NCI-H748 treated with DMSO at 0.1 percent for 48 hours (cell line): ENCODE results near the gene FBRS.
"Not testable (repeated sequence)": the region's sequence is repeated elsewhere in the genome, so short reads cannot be mapped to it uniquely, and the experiment has no call there.

Experiments used
- DNase-seq: peaks from one replicate; lab custom pipeline; 2025; lab: John Stamatoyannopoulos, UW

Gene FBRS

DNA sequence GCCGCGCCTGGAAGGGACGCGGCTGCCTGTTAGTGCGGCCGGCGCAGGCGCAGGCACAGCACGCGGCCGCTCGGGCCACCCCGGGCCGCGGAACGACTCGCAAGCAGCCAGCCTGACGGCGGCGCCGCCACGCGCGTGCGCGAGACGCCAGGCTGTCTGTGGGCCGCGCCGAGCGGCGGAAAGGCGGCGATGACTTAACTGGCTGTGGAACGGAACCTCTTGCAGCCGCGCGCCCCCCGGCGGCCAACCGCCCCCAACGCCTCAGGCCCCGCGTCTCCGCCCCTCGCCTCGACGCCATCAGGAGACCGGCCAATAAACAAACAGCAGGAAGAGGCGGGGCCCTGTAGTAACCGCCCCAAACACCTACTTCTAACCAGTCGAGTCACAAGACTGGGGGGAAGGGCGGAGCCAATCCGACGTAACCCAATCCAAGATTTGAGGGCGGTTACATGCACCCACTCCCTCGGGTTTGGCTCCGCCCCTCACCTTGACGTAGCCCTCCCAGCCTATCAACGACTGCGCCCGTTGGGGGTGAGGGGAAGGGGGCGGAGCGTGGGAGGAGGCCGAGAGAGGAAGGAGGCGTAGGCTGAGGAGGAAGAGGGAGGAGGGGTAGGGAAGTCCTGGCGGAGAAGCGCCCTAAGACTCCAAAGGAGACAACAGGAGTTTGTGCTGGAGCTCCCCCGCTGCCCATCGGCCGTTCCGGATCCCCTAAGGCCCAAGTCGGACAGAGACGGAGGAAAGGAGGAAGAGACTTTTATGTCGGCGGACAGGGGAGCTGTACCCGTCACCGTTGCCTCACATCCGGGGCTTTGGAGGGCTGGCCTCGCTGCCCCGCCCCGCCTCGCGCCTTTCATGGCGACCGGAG, at the start of gene FBRS:
Gene FBRS, plus strand, starts transcription at position 566 of the 865 bp plus-strand sequence. CDS start 1,088 bp downstream, outside the sequence.
- peak; percentile 94 for DNase-seq

DNA sequence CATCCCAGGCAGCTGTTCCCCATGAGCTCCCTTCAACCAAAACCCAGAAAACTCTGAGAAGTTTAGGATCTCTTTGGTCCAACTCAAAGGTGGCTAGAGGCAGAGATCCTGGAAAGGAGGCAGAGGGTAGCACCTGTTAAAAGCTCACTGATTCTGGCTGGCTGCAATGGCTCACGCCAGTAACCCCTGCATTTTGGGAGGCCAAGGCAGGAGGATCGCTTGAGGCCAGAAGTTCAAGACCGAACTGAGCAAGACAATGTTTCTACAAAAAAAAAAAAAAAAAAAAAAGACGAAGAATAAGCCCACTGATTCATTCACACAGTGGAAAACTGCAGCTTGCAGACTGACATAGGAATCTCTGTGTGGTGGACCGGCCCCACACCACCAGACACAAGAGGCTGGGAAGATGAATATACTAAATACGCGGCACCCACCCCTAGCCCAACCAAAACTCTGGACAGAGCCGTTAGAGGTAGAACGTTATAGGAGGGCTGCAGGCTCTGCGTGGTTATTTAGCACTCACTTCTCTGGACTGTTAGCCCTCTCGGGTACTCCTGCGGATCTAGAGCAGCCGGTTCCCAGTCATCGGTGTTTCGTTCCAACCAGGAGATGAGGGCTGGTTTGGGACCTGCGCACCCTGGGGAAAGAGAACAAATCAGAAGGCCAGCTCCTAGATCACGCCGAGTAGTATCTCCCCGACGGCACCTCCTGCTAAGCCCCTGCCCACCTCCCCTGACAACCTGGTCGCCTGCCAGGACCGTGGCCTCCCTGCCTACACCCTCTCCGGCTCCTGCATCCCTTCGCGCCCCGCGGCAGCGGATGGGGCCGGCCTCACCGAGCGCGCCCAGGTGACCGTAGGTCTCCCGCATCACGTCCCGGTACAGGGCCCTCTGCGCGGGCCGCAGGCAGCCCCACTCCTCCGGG, 49.0 kb upstream of the FBRS start:
- DNase-seq, result no peak

DNA sequence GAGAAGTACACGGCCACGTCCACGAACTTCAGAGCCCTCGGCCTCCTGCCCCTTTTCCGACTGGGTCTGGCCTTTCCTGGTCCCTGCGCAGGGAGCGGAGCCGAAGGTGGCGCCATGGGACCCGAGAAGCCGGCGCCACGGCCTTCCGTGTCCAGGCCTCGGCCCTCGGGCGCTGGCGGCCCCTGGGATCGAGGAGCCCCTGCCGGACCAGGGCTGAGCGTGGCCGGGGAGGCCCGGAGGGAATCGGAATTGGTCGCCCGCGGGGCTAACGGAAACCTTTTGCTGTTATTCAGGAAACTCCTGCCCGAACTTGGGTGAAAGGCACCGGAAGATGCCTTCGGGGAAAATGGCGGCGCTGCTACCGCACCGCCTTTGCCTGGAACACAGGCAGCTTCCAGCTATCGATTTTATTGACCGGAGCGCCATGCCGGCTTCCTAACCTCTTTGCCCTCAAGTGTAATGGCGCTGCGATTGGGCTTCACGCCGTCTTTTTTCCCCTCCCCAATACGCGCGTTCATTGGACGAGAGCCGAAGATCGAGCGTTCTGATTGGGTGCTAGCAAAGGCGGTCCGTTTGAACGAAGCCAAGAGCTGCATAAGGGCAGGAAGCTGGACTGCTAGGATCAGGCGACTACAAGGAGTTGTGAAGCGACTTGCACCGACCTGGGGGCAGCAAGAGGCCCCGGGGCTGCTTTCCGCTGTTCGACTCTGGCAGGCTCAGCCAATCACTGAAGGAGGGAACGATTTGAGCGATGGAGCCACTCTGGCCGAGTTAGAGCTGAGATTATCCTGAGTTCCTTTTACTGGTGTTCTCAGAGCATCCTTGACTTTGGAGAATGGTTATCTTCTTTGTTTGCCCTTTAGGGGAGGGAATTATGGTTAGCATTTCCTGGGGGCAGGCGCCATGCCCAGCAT, 48.0 kb upstream of the FBRS start, which contains the start of gene ZNF689:
Gene ZNF689, minus strand, starts transcription at position 464 of the 914 bp plus-strand sequence. Its CDS starts 348 bp downstream, at position 116.
- peak; percentile 83 for DNase-seq

DNA sequence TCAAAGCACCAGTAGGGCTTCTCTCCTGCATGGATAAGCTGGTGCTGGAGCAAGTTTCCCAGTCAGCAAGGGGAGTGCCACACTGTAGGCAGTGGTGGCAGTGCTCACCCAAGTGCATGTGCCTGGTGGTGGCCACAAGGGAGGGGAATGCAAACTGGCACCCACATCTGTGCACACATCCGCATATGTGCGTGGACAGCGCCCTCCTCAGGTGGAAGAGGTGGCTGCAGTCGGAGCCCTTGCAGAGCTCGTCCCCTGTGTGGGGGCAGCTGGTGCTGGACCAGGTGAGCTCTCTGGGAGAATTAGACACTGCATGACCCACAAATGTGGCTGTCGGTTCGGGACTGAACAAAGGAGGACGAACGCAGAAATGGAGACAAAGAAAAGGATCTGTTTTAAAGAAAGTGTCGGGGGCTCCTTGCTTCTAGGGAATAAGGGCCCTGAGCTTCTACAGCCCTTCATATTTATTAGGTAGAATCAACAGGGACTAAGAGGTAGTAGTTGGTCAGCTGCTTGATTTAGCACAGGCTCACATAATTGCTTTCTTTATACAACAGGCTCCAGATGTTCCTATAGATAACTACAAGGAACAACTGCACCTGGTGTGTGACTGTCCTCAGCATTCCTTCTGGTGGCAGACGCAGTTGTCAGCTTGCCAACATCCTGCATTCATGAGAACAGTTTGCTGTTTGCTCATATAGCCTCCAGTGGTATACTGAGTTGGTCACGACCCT, 42.7 kb upstream of the FBRS start:
- DNase-seq, result no peak

DNA sequence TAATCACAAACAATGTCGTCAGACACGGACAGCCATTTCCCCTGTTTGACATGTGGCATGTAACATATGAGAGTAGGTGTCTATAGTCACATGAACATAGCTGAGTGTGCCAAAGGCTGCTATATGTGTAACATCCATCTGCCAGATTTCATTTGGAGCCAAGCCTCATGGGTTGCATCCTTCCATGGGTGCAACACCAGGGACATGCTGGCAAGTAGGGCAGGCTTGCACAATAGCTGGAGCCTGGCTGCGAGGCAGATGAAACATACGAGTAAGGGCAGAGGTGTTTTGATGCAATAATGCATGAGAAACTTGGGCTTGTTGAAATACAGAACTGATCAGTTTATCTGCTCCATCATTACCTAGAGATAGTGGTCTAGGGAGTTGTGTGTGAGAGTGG, 39.0 kb upstream of the FBRS start:
- no peak for DNase-seq

DNA sequence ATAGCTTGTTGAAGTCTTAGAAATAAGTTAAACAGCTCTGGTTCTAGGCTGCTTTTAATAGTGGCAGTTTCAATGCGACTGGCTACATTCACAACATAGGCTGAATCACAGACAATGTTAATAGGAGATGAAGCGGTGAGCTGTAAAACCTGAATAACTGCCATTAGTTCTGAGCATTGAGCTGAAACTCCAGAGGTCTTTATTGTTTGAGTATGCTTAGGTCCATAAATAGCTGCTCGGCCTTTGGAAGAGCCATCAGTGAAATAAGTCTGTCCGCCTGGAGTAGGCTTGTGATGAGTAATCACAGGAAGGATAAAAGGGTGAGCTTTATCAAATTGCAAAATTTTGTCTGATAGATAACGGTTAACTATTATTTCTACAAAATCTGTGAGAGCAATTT, 38.6 kb upstream of the FBRS start:
- DNase-seq, result no peak

DNA sequence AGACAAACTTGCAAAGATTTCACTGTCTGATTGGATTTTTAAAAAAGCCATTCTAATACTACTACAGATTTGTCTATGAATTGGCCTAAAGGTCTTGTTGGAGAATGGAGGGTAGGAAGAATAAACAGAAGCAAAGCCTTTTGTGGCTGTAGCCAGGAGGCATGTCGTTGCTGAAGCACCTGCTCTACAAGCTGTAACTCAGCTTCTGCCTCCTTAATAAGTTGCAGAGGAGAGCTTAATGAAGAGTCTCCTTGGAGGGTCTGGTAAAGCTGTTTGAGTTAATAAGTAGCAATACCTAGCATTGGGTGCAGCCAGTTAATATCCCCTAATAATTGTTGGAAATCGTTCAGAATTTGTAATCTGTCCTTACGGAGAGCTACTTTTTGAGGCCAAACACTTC, 38.1 kb upstream of the FBRS start:
- no peak for DNase-seq

DNA sequence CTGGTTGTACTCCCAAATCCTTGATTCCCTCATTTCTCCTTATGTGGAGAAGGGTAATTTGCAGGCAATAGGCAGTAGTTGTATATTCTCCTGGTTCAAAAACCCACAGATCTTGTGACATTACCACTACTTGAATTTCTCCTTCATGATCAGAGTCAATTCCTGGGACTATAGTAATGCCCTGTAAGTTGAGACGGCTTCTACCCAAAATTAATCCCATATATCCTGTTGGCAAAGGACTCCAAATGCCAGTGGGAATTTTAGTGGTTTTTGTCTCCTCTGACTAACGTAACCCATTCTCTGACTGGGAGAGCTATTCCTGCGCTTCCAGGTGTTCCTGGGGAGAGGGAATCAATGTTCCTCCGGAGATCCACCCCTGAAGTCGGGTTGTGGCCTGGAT, 36.5 kb upstream of the FBRS start:
- DNase-seq, result no peak

DNA sequence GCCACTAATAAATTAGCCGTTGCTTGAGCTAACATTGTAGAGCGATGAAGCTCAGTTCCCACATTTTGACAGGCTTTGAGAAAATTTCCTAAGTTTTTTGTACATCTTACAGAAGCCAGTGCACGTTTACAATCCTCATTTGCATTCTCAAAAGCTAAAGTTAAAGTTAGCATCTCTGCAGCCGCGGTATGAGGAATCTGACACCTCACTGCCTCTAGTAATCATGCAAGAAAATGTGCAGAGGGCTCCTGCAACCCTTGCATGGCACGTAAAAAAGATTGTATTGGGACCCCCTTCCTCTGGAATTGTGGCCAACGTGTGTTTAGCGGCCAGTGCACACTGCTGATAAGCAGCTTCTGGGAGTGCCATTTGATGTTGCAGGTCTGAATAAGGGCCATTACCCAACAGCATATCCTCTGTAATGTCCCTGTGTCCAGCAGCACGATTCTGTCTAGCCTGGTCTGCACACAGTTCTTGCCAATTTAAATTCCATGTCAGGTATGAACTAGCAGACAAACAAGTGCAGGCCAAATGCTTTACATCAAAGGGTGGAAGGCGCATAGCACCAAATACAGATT, 35.7 kb upstream of the FBRS start:
- no peak for DNase-seq

DNA sequence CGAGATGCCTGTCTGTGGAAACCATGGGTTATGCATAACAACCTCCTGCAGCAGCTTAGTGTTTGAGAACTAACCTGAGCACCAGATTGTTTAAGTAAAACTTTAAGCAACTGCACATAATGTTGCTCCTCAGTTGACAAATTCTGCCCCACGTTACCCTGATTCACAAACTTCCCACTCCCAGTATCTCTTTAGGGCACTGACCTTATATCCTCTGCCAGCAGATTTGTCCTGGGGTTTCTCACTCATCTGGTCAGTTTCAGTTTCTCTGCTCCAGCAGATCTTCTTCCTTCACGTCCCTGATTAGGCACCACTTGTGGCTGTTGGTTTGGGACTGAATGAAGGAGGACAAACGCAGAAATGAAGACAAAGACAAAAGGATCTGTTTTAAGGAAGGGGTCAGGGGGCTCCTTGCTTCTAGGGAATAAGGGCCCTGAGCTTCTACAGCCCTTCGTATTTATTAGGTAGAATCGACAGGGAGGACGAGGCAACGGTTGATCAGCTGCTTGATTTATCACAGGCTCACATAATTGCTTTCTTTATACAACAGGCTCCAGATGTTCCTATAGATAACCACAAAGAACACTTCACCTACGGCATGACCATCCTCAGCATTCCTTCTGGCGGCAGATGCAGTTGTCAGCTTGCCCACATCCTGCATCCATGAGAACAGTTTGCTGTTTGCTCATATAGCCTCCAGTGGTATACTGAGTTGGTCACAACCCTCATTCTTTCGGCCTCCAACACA, 34.5 kb upstream of the FBRS start:
- no peak for DNase-seq

DNA sequence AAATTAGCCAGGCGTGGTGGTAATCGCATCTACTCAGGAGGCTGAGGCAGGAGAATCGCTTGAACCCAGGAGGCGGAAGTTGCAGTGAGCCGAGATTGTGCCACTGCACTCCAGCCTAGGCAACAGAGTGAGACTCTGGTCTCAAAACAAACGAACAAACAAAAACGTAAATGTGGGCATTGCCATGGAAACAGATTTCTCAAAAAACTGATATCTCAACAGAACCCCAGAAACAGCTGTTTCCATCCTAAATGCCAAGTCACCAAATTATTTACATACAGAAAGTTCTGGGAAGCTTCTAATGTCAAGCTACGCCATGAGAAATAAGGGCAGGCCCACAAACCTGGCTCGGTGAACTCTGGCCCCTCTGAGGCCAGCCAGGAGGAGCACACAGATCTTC, 32.0 kb upstream of the FBRS start:
- no peak for DNase-seq

DNA sequence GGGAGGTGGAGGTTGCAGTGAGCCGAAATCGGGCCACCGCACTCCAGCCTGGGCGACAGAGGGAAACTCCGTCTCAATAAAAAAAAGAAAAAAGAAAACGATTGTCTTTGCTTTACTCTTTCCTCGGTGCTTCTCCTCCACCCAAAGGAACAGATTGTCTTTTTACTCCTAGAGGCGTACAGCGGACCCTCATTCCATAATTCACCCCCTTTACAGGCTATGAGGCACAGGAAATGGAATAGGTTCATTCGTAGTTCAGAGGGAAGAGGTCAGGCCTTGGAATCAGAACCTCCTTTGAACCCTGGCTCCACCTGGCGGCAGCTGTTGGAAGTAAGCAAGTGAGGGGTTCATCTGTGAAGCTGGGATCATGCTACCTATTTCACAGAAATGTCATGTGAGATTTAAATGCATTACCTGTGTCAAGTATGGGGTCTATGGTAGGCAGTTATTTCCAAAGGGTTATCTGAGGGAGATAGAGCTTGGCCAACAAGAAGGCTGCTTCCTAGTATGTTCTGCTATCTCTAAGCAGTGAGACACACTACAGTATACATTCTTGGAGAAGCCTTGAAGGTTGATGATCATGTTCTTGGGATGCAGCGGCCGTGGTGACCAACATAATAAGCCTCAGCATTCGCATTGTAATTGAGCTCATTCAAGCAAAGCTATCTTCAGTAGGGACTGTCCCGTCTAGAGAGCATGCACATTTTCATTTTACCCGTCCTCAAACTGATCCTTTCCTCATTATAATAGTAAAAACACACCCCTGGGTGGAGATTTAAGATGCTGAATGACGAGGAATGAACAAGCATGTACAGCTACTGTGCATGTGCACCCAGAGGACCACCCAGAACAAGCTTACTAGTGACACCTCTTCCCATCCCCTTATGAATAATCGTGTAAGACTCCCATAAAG, 29.3 kb upstream of the FBRS start:
- DNase-seq, result peak; percentile 46

DNA sequence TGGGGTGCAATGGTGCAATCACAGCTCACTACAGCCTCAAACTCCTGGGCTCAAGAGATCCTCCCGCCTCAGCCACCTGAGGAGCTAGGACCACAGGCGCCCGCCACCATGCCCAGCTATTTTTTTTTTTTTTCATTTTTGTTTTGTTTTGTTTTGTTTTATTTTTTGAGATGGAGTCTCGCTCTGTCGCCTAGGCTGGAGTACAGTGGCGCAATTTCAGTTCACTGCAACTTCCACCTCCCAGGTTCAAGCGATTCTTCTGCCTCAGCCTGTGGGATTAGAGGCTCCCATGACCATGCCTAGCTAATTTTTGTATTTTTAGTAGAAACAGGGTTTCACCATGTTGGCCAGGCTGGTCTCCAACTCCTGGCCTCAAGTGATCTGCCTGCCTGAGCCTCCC, 25.8 kb upstream of the FBRS start:
- DNase-seq, result not testable (repeated sequence)

DNA sequence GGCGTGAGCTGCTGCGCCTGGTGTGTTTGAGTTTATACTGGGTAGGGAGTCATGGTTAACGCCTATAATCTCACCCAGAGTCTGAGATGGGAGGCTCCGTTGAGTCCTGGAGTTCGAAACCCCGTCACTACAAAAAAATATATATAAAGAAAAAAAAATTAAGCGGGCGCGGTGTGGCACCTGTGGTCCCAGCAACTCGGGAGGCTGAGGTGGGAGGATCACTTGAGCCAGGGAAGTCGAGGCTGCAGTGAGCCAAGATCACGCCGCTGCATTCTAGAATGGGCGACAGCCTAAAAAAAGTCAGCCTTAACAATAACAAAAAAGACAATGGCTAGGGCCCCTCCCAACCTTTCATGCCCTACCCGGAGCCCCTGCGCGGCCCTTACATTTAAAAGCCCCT, 24.7 kb upstream of the FBRS start:
- no peak for DNase-seq

DNA sequence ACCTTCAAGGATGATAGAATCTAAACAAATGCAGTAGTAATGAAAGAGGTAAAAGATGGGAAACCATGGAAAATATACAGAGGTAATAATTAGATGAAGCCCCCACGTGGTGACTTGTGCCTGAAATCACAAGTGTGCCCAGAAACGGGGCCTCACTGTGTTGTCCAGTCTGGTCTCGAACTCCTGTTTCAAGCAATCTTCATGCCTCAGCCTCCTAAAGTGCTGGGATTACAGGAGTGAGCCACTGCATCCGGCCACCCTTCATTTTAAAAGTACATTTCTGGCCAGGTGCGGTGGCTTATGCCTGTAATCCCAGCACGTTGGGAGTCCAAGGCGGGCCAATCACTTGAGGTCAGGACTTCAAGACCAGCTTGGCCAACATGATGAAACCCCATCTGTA, 21.6 kb upstream of the FBRS start:
- DNase-seq, result no peak

DNA sequence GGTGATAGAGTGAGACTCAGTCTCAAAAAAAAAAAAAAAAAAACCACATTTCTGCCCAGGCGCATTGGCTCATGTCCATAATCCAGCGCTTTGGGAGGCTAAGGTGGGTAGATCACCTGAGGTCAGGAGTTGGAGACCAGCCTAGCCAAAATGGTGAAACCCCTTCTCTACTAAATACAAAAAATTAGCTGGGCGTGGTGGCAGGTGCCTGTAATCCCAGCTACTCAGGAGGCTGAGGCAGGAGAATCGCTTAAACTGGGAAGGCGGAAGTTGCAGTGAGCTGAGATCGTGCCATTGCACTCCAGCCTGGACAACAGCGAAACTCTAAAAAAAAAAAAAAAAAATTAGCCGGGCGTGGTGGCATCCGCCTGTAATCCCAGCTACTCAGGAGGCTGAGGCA, 21.1 kb upstream of the FBRS start:
- DNase-seq, result not testable (repeated sequence)

DNA sequence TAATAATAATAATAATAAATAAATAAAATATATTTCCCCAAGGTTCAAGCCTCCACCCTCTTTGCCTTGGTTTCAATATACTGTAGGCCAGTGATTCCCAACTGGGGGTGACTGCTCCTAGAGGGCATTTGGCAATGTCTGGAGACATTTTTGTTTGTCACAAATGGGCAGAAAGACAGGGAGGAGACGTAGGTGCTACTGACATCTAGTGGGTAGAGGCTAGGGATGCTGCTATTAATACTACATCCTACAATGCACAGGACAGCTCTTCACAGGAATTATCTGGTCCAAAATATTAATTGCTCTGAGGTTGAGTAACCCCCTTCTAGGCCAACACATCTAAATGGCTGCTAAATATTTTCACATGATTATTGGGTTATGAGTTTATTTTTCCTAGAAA, 20.3 kb upstream of the FBRS start:
- DNase-seq, result no peak

DNA sequence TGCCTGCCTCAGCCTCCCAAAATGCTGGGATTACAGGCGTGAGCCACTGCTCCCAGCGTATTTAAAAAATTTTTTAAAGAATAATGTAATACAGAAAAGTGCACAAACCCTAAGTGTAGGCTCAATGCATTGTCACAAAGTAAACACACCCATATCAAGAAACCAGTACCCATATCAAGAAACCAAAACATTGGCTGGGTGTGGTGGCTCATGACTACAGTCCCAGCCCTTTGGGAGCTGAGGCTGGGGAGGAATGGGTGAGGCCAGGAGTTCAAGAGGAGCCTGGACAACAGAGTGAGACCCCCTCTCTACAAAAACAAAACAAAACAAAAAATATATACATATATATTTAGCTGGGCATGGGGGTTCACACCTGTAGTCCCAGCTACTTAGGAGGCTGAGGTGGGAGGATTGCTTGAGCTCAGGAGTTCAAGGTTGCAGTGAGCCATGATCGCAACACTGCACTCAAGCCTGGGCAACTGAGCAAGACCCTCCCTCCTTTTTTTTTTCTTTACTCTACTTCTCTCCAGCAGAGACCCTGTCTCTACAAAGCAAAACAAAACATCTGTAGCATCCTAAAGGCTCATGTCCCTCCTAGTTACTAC, 16.8 kb upstream of the FBRS start:
- DNase-seq, result no peak
